Left renal cortex interstitium (tissue), 4 donors: Measurements from ENCODE around the gene SETD6. TPM values are rescaled to one million over a fixed set of nuclear protein-coding genes. Genes with fewer than 3 reads are reported as not detected.
"Not testable (repeated sequence)": the region's sequence is repeated elsewhere in the genome, so short reads cannot be mapped to it uniquely, and the experiment has no call there.

Source experiments
- DNase-seq, 4 donors: peaks; one replicate each; pipeline ENCODE4 v3.0.0-alpha.2; 2013; ENCODE audit warnings: low read depth in 4 of 4, low spot score in 2 of 4, missing footprints in 1 of 4
- polyA plus RNA-seq, 4 donors: library from polyadenylated mRNA; unstranded; fragments of 120-200 nt; gene quantifications; one replicate each; pipeline ENCODE4 v1.2.1, GENCODE V29; 2013; ENCODE audit not compliant: insufficient read length in 4 of 4

The SETD6 gene
- polyA plus RNA-seq, 4 donors: 22.4 to 51.2 (median 35.1) TPM

GRCh38 chr16:58535100-58535499 is 19.8 kb downstream of the SETD6 start:
- DNase-seq: no peak

DNA sequence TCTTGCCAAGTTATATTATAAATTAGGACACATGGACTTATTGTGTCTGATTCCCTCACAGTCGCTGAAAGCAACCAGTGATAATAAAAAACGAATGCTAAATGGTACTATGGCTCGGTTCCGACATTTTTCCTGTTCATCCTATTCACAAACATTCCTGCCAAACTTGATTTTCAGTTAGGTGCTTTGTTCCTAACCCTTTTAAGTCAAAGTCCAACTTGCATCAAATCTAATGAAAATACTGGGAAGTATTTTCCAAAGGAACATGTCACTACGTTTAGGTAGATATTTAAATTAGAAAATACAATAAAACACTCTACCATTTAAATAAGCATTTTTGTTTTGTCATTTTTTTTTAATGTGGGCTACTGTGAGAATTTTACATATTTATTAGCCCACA is 21.0 kb downstream of the SETD6 start:
- no peak for DNase-seq

- no peak for DNase-seq
These were observed 22.0 kb downstream of the SETD6 start for GRCh38 chr16:58537124-58537906.

GRCh38 chr16:58541711-58542110 is 26.4 kb downstream of the SETD6 start:
- no peak for DNase-seq

DNA sequence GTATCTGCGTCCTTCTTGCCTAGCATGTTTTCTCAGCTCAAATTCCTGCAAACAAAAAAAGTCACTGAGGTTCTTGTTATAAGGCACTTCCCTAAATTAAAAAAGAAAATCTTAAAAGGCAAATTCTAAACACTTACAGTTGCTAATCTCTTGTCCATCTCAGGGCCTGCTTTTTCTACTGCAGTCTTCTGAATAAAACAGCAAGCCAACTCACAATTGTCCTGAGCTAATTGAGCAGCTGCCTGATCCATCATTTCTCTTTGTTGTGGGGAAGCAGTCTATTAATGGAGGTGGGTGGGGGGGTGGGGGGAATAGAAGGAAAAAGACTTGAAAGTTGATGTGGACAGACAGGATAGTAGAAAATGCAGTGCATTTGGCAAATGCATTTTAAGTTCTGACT is 27.0 kb downstream of the SETD6 start:
- no peak for DNase-seq

DNA sequence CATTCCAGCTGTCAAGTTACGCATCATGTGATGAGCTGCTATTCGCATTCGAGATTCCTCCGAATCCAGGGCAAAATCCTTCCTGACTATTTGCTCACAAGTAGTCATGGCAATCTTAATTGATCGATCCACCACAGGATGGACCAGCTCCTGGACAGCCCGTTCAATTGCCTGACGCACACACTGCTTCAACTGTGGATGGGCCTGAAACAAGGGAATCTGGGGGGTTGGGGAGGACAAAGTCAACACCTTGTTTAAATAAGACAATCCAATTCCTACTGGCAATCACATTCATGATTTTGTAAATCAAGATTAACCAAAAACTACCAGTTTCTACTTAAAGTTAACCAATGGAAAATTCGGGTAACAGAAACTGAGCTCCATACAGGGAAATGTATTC is 28.4 kb downstream of the SETD6 start:
- no peak for DNase-seq

DNA sequence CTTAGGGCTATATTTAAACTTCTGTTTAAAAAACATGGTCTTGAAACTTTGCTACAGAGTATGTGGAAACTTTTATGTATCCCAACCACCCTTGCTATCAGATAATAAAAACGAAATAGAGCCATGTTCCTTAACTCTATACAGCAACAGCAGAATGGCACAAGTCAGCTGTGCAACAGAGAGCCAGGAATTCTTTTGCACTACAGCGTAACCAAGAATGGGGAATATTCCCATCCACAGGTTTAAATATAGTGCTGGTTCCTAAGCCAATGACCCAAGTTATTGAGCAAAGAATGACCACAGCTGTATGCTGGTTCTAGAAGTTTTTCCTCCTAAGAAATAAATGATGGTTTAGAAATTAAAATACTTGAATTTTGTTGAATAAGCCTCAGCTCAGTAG is 33.1 kb downstream of the SETD6 start:
- DNase-seq: no peak

- no peak for DNase-seq
These were observed 36.2 kb downstream of the SETD6 start for GRCh38 chr16:58551496-58551895.

- DNase-seq: no peak
These were observed 41.4 kb downstream of the SETD6 start for GRCh38 chr16:58556678-58557077.

DNA sequence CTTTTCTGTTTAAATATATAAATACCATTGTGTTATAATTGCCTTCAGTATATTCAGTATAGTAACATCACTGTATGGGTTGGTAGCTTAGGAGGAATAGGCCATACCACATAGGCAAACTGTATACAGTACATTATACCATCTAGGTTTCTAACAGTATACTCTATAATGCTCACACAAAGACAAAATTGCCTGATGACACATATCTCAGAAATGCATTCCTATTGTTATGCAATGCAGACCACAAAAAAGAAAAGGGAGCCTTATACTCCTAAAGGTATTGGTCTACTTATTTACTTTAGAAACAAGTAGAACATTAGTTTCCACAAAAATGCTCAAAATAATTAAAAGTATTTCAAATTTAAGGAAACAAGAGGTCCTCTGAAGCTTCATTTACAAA is 47.9 kb downstream of the SETD6 start:
- no peak for DNase-seq

DNA sequence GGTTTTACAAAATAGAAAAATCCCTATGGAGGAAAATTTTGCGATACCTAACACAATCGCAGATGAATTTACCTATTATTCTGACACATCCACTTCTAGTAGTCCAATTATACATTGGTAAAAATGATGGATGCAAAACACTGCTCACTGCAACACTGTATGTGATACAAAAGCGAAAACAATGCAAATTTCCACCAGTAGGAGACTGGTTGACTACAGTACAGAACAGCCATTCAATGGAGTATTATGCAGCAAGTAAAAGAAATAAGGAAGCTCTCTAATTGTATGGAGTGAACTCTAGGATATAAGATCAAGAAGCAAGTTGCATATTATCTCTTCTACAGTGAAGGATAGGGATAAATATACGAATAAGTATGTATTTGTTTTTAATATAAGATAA is 48.5 kb downstream of the SETD6 start:
- no peak for DNase-seq

- not testable (repeated sequence) for DNase-seq
These were observed 50.4 kb downstream of the SETD6 start for GRCh38 chr16:58565697-58566096.

Other genes starting within 250 kb of the SETD6 start
- not detected for gene PRSS54, start 220.5 kb upstream of the SETD6 start, polyA plus RNA-seq
- gene GINS3, start 123.0 kb upstream of the SETD6 start, polyA plus RNA-seq: 10 to 100 TPM; 11.8 to 12.5 (median 12.3) TPM
- 10 to 100 TPM in 3 of 4 donors, 1 to 10 TPM in 1; 9.0 to 12.9 (median 11.4) TPM for gene NDRG4, start 15.4 kb upstream of the SETD6 start, polyA plus RNA-seq
- gene CNOT1, start 114.3 kb downstream of the SETD6 start, polyA plus RNA-seq: 100 to 1,000 TPM; 144 to 203 (median 194) TPM
- gene SLC38A7, start 169.3 kb downstream of the SETD6 start, polyA plus RNA-seq: 10 to 100 TPM; 13.9 to 21.4 (median 16.7) TPM
- 100 to 1,000 TPM in 1 of 4 donors, 10 to 100 TPM in 3; 91.7 to 102 (median 93.3) TPM for gene GOT2, start 218.8 kb downstream of the SETD6 start, polyA plus RNA-seq